Ishikawa (cell line): ENCODE results near the gene FASLG.

Experiments used
- EGR1 ChIP-seq: IDR thresholded peaks from 2 replicates; pipeline ENCODE4 v1.6.1; 2012
- EP300 ChIP-seq: IDR thresholded peaks from 2 replicates; pipeline ENCODE4 v1.6.1; 2012; ENCODE audit warnings: borderline replicate concordance
- MAX ChIP-seq: IDR thresholded peaks from 2 replicates; pipeline ENCODE4 v1.6.1; 2012
- RAD21 ChIP-seq: IDR thresholded peaks from 2 replicates; pipeline ENCODE4 v1.6.1; 2012; ENCODE audit warnings: low read depth
- TAF1 ChIP-seq: IDR thresholded peaks from 2 replicates; pipeline ENCODE4 v1.6.1; 2012; ENCODE audit warnings: low read depth, mild to moderate bottlenecking
- TCF12 ChIP-seq: IDR thresholded peaks from 2 replicates; pipeline ENCODE4 v1.6.1; 2012; ENCODE audit warnings: low read depth
- TEAD4 ChIP-seq: IDR thresholded peaks from 2 replicates; pipeline ENCODE4 v1.6.1; 2012
- ZBTB7A ChIP-seq: IDR thresholded peaks from 2 replicates; pipeline ENCODE4 v1.6.1; 2012; ENCODE audit warnings: low read depth
- TF ChIP-seq, protein P1 (sequence below): IDR thresholded peaks from 2 replicates; pipeline ENCODE4 v1.6.1; 2012; ENCODE audit warnings: low read depth, mild to moderate bottlenecking

DNA sequence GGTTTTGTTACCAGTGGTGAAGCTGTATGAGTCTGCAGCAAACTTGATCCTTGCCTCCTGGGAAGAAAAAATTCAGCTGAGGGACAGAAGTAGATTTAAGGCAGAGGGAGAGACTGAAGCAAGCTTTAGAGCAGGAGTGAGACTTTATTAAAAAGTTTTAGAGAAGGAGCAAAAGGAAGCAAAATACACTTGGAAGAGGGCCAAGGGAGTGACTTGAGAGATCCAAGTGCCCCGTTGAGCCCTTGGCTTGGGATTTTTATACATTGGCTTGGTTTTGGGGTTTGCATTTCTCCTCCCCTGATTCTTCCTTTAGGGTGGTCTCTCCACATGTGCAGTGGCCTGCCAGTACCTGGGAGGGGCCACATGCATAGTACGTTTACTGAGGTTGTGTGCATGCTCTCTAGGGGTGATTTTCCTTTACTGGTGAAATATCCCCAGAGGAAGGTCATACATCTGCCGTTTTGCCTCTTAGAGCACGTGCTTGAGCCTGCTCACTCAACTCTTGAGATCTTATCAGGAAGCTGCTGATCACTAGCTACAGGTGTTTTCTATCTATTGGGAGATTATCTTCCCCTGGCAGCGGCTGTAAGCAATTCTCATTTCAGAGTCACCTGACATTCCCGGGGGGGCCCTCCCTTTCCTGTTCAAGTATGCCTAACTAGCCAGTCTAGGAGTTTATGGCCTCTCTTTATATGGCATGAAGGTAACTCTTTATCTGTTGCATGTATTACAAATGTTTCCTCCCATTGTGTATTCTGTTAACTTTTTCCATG is 20.3 kb downstream of the FASLG start:
- TF ChIP-seq ZBTB7A (no peak), EP300 (no peak), TEAD4 (no peak), TAF1 (no peak), RAD21 (no peak), TCF12 (no peak), MAX (no peak), EGR1 (no peak)
- TF ChIP-seq, protein P1, sequence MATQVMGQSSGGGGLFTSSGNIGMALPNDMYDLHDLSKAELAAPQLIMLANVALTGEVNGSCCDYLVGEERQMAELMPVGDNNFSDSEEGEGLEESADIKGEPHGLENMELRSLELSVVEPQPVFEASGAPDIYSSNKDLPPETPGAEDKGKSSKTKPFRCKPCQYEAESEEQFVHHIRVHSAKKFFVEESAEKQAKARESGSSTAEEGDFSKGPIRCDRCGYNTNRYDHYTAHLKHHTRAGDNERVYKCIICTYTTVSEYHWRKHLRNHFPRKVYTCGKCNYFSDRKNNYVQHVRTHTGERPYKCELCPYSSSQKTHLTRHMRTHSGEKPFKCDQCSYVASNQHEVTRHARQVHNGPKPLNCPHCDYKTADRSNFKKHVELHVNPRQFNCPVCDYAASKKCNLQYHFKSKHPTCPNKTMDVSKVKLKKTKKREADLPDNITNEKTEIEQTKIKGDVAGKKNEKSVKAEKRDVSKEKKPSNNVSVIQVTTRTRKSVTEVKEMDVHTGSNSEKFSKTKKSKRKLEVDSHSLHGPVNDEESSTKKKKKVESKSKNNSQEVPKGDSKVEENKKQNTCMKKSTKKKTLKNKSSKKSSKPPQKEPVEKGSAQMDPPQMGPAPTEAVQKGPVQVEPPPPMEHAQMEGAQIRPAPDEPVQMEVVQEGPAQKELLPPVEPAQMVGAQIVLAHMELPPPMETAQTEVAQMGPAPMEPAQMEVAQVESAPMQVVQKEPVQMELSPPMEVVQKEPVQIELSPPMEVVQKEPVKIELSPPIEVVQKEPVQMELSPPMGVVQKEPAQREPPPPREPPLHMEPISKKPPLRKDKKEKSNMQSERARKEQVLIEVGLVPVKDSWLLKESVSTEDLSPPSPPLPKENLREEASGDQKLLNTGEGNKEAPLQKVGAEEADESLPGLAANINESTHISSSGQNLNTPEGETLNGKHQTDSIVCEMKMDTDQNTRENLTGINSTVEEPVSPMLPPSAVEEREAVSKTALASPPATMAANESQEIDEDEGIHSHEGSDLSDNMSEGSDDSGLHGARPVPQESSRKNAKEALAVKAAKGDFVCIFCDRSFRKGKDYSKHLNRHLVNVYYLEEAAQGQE: no peak
